SHP77 (cell line): Measurements from ENCODE around the gene CHCHD10.
"Not testable (repeated sequence)": the region's sequence is repeated elsewhere in the genome, so short reads cannot be mapped to it uniquely, and the experiment has no call there.

Experiments used
- DNase-seq, 2 experiments: peaks; one replicate each; lab custom pipeline; 2025; lab: John Stamatoyannopoulos, UW

CHCHD10 gene

DNA sequence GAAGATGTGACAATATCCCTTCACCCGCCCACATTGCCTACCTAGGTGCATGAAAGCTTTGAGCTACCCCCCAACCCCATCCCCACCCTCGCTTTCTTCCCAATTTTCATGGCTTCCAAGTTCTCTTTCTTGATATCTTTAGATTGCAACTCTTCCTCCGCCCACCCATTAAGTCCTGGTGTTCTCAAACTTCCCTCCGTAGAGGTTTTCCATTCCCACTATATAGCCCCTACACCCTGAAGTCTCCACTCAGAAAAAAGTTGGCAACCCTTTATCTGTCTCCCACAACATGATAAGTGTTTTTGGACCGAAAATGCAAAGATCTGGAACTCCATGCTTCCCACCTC is 17.4 kb downstream of the CHCHD10 start:
- no peak for DNase-seq

GRCh38 chr22:23749841-23750301 is 17.9 kb downstream of the CHCHD10 start:
- no peak for DNase-seq

DNA sequence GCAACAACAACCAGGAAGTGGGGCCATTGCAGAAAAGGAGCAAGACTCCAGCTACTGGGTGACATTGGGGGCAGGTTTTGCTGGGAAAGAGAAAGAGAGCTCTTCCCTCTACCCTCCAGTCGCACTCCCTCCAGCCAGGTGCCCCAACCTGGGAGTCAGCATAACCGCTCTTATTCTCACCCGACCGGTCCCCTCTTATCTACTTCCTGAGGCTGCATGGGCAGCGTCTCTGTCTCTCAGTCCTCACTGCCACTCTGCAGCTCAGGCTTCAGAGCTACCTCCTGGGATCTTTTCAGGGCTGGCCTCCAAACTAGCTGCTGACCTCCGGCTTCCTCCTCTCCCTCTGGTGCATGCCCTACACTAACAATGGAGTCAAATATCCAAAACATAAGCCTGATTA is 22.0 kb downstream of the CHCHD10 start:
- DNase-seq: no peak

DNA sequence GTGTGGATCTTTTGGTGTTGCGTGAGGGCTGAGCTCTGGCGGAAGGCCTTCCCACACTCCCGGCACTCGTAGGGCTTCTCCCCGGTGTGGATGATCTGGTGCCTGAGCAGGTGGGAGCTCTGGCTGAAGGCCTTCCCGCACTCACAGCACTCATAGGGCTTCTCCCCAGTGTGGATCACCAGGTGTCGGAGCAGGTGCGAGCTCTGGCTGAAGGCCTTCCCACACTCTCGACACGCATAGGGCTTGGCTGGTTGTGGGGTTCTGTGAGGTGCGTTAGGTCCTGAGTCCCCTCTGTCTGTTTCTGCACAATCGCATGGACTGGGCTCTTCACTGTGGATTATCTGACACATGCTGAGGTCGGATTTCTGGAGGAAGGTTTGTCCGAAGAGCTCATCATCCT is 23.3 kb downstream of the CHCHD10 start:
- no peak for DNase-seq

- DNase-seq: no peak
Measured at GRCh38 chr22:23744001-23744400, 23.8 kb downstream of the CHCHD10 start.

- DNase-seq: no peak
Measured at GRCh38 chr22:23743303-23743705, 24.5 kb downstream of the CHCHD10 start.

- DNase-seq: no peak
Measured at GRCh38 chr22:23742505-23743264, 25.1 kb downstream of the CHCHD10 start.

DNA sequence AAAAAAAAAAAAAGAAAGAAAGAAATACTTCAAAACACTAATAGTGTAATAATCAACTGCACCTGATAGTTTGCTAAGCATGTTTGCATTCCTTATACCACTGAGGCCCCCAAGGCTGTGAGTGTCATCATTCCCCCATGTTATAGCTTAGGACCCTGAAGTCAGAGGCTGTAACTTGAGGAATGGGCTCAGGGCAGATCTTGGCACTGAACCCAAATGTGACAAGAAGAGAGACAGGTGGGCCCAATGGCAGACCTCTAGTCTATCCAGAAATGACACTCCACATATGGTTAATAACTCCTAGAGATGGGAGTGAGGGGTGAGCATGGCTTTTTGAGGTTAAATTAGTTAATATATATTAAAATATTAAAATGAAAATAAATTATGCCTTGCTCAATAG is 30.1 kb downstream of the CHCHD10 start:
- no peak for DNase-seq

- not testable (repeated sequence) for DNase-seq
Measured at GRCh38 chr22:23728108-23728507, 39.7 kb downstream of the CHCHD10 start.

GRCh38 chr22:23722724-23723123 is 45.0 kb downstream of the CHCHD10 start:
- DNase-seq: no peak

DNA sequence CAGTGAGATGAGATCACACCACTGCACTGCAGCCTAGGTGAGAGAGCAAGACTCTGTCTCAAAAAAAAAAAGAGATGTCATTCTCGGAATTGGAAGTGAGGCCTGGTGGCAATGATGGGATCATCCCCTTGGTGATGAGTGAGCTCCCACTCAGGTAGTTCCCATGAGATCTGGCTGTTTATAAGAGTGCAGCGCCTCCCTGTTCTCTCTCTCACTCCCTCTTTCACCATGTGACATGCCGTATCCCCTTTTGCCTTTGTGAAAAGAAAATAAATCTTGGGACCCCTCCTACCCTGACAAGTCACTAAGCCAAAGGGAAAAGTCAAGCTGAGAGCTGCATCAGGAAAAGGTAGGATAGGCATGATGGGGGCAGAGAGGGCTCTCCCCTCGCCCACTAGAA is 45.6 kb downstream of the CHCHD10 start:
- no peak for DNase-seq

- DNase-seq: no peak
Measured at GRCh38 chr22:23720855-23721254, 46.9 kb downstream of the CHCHD10 start.

DNA sequence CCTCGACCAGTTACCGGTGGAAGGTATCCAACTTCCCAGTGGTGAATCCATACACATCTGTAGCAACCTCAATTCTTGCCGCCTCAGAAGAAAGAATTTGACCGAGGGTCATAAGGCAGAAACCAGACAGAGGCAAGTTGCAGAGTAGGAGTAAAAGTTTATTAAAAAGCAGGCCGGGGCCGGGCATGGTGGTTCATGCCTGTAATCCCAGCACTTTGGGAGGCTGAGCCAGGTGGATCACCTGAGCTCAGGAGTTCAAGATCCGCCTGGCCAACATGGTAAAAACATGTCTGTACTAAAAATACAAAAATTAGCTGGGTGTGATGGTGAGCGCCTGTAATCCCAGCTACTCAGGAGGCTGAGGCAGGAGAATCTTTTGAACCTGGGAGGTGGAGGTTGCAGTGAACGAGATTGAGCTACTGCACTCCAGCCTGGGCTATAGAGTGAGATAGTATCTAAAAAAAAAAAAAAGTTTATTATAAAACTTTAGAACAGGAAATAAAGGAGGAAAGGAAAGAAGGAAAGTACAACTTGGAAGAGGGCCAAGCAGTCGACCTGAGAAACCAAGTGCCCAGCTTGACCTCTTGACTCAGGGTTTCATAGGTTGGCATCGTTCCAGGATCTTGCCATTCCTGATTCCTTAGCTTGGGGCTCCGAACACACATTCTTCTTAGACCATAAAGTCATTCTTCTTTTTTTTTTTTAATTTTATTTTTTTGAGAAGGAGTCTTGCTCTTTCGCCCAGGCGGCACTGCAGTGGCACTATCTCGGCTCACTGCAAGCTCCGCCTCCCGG is 49.2 kb downstream of the CHCHD10 start:
- no peak for DNase-seq

DNA sequence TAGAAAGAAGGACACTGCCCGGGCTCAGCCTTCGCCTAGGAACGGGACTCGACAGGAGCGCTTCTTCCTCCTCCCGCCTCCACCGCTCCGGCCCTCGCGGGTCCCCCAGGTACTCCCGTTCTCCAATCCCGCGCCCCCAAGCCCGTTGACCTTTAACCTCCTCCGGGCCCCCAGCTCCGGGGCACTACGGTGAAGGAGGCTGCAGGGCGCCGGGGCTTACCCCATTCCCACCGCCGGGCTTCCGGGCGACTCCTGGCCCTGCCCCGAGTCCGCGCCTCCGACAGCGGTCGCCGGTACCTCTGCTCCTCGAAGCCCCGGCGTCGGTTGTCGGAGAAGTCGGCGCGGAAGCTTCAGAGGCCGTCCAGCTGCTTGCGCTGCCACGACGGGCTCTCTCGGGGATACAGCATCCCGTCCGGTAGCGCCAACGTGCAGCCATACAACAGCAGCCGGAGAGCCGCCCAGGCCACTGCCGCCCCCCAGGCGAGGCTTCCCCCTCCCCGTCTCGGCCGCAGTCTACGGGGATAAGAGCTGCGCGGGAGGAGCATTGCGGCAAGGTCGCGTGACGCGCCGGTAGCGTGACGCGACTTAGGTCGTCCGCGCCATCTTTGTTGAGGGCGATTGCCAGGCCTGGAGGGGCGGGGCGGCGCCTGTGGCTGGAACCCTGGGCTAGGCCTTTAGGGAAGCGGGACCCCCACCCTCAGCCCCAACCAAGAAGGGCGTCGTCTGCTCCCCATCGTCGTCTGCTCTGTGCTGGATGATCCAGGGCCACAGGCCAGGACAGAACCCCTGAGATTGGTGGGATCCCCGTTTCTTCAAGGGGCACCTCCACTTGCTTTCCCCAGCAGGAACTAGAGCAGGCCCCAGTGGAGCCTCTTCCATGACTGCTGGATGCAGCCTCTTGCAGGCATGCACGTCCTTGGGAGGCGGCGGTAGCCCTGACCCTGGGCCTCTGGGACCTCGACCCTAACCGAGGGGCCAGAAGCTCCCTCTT is 50.7 kb downstream of the CHCHD10 start:
- DNase-seq: peak; percentile 79 to 85
